HG02943 (cell line): ENCODE results near the gene TCERG1L.

Experiments
- ATAC-seq: cut with Tn5 transposase; IDR thresholded peaks from one replicate; pipeline ENCODE4 v1.9.1; 2021; ENCODE audit warnings: mild to moderate bottlenecking, low read depth, moderate library complexity; ENCODE audit not compliant: unreplicated experiment

Gene TCERG1L

GRCh38 chr10:131094527-131095312 is 216.8 kb downstream of the TCERG1L start:
- no peak for ATAC-seq

GRCh38 chr10:131093795-131094366 is 217.6 kb downstream of the TCERG1L start:
- ATAC-seq = no peak

DNA sequence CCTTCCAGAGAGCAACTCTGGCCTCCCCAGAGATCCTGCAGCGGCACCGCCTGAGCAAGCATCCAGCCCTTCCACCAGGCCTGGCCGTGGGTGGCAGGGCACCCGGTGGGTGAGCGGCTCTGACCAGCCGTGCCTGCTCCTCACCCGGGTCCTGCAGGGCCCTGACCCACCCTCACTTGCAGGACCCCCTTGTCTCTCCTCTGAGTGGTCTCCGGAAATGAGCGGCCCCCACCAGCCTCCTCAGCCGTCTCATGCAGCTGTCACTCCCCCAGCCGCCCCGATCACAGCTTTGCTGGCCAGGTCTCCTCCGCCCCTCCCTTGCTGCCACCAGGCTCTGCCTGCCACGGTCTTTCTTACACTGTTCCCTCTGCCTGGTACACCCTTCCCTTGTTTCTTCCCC is 218.2 kb downstream of the TCERG1L start:
- no peak for ATAC-seq

DNA sequence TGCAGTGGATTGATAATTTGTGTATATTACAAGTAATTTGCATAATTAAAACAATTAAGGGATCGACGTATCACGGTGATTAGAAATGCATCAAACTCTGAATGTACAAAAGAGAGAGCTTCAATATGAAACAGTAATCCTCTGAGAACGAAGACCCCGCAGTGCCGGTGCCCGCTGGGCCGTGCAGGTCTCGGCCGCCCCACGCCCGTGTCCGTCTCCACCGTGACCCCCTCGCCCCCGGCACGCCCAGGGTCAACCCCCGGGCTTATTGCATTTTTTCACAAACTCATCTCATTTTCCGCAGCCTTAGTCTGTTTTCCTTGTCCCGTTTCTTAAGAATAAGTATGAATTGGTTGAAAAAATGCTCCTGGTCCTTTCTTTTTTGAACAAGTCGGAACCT is 218.6 kb downstream of the TCERG1L start:
- no peak for ATAC-seq

GRCh38 chr10:131092386-131092785 is 219.1 kb downstream of the TCERG1L start:
- no peak for ATAC-seq

DNA sequence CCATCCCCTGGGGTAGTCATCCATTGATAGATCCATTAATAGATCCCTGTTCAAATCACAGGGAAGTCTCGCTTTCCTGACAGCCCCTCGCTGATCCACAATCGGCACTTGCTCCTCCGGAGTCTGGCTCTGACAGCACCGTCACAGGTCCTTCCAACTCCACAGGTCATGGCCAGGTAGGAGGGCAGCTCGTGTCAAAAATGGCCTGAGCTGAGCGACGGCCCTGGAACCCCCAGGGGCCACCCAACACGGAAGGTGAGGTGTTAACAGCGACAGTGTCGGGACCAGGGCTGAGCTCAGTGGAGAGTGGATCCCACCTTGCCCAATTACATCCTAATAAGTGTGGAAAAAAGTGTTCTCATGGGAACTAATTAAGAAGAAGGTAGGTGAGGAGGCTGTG is 219.8 kb downstream of the TCERG1L start:
- ATAC-seq = no peak

DNA sequence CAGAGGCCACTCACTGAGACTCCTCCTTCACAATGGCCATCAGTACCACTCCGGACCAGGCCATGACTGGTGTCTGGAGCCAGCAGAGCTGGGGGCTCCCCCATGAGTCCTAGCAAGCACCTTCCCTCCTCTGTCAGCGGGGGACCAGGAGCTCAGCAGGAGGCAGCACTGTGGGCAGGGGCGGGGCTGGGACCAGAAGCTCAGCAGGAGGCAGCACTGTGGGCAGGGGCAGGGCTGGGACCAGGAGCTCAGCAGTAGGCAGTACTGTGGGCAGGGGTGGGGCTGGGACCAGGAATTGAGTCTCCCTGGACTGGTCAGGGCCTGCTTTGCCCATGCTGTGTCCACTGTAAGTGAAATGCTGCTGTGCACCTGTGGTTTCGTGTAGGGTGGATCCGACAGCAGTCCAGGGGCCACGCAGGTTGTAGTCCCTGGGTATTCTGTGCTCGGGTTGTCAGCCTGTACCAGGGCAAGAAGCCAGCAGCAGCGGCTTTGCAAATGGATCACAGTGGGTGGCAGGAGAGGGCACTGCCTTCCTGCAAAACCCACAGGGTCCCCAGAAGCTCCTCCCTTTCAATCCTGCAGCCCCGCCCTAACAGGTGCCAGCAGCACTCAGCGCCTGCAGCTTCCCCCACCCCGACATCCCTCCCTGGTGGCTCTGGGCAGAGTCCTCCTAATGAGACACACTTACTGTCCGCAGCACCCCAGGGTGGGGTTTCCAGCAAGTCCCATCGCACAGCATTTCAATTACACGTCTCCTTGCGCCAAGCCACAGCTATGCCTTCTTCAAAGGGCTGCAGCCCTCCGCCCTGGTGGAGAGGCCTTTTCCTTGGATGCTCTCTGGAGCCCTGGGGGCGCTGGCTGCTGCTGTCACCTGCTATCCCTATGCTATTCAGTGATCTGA is 220.5 kb downstream of the TCERG1L start:
- ATAC-seq = no peak

- ATAC-seq = no peak
Observed at GRCh38 chr10:131089861-131090260, 221.7 kb downstream of the TCERG1L start.

DNA sequence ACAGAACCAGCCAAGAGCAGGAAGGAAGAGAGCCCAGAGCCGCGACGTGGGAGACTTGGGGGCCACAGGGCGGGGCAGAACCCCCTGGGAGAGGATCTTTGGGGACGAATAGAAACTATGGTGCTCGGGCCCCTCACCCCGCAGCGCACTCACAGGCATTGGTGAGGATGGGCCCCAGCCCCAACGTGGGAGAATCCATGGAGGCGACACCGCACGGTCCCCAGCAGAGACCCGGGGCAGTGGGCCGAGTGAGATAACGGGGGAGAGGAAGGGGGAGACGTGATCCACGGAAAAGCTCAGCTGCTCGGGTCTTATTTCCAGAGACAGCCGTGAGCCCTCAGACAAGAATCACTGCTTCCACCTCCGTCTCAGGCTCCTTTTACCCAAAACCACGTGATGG is 222.4 kb downstream of the TCERG1L start:
- ATAC-seq = no peak

DNA sequence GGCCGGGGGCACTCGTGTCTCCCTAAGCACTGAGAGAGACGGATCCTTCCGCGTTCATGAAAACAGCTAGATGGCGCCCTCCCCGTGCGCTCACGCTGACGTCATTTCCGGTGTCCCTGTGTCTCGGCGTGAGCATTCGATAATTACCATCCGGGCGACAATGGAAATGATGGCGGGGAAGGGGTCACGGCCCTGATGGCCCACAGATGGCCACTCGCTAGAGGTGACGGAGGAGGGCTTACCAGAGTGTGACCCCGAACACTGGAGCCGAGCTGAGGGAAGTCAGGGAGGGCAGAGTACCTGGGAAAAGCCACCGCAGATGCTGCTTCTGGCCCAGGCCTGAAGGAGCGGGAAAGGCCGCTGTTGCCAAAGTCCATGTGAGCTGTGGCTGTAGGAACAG is 222.9 kb downstream of the TCERG1L start:
- ATAC-seq = no peak

GRCh38 chr10:131087464-131088215 is 223.9 kb downstream of the TCERG1L start:
- no peak for ATAC-seq

DNA sequence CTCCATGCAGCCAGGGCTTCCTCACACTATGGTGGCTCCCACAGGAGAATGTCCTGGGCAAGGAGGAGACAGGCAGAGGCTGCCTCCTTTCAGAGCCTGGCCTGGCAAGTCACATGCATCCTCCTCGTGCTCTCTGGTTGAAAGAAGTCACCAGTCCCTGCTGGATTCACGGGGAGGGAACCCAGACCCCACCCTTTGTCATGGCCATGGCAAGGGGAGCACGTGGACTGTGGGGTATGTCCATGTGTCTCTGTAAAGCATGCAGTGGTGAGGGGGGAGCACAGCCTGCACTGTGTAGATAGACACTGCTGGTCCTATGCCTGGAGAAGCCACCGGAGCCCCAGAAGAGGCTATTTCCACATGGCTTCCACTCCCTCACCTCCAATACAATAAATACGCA is 225.0 kb downstream of the TCERG1L start:
- ATAC-seq = no peak

DNA sequence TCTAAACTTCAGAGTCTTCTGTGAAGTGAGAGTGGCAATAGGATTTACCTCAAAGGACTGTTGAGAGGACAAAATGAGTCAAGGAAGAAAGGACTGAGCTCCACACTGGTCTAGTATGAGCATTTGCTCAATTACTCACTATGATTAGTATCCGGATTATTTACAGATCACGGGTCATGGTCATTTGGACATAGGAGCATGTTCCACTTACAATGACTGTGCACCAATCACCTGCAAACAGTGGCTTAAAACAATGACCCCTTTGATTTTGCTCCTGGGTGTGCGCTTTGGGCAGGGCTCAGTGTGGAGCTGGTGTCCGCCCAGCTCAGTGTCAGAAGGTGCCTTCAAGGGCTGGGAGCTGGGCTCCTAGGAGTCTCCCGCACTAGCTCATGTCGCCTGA is 225.4 kb downstream of the TCERG1L start:
- ATAC-seq = no peak

DNA sequence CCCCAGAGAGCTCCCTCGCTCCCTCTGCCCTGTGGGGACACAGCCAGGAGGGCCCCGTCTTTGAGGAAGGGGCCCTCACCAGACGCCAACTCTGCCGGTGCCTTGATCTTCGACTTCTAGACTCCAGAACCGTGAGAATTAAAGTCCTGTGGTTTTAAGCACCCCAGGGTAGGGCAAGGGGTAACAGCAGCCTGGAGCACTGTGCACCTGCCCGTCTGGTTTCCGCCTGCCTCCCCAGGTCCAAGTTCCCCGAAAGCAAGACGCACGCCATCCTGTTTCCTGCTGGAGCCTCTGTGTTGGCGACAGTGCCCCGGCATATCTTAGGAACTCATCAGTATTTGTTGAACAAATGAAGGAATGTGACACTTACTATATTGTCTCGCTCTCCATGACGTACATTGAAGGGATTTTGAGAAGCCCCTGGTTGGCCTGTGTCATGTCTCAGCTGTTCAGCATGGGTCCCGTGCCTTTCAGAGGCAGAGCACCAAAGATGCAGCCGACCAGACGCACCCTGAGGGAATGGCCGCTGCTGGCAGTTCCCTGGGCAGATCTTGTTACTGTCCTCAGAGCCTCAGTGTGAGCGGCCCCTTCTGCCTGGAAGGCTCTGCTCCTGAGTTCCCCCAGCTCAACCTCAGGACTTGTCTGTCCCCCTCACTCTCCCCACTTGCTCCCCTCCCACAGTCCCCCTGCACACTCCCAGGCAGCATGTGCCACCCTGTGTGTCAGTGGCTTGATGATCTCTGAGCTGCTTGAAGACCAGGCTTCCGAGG is 226.2 kb downstream of the TCERG1L start:
- ATAC-seq = no peak

- ATAC-seq = no peak
Observed at GRCh38 chr10:131084791-131085090, 226.8 kb downstream of the TCERG1L start.

GRCh38 chr10:131083915-131084790 is 227.4 kb downstream of the TCERG1L start:
- ATAC-seq = no peak

- no peak for ATAC-seq
Observed at GRCh38 chr10:131082991-131083481, 228.5 kb downstream of the TCERG1L start.

GRCh38 chr10:131082201-131082850 is 229.2 kb downstream of the TCERG1L start:
- no peak for ATAC-seq
